HuH-7.5 (cell line): ENCODE measurements around the gene FAM107B.
A peak's percentile ranks its signal among the peaks of the same experiment; 100 is the strongest.
"Not testable (repeated sequence)": the region's sequence is repeated elsewhere in the genome, so short reads cannot be mapped to it uniquely, and the experiment has no call there.

Experiments used
- DNase-seq: peaks from one replicate; pipeline ENCODE4 v3.0.0; 2011; ENCODE audit warnings: low spot score

Gene FAM107B

DNA sequence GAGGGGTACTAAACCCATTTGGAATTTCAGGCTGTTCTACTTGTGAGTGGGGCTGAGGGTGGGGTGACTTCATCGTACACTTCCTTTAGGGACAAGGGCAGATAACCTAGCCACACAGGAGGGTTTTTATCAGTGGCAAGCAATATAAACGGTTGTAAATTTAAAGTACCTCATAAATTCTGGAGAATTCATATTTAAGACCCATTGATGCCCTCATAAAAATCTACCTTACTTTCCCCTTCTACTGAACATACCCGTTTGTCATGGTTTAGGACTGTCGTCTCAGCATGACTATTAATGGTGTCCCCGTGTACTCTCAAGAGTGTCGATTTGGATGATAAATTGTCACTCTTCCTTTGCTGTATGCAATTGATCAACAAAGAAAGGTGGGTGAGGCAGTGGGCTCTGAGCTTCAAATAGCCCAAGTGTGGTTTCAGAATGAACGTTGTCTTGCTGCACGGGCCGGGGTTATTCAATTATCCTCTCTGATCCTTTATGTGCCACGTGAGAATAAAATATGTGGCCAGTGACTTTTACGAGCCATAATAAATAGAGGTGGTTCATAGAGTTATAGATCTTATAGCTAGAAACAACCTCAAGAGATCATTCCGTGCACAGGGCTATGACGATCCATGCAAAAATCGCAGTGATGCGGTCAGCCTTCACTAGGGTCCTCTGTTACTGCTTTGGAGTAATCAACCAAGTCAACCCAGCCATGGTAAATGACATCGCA, 82.2 kb downstream of the FAM107B start:
- no peak for DNase-seq

DNA sequence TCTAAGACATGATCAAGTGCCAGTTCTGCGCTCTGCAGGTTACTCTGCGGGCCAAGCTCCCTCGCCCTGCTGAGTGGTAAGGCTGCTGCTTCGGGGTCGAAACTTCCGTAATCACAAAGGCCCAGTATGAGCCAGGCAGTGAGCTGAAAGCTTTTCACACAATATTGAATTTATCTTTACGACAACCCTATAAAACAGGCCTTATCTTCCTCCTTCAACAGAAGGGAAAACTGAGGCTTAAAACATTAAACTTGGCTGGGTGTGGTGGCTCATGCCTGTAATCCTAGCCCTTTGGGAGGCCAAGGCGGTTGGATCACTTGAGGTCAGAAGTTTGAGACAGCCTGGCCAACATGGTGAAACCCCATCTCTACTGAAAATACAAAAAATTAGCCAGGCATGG, 83.3 kb downstream of the FAM107B start:
- no peak for DNase-seq

- DNase-seq = no peak
Measured at GRCh38 chr10:14688606-14689005, 86.1 kb downstream of the FAM107B start.

- not testable (repeated sequence) for DNase-seq
Measured at GRCh38 chr10:14688189-14688588, 86.5 kb downstream of the FAM107B start.

DNA sequence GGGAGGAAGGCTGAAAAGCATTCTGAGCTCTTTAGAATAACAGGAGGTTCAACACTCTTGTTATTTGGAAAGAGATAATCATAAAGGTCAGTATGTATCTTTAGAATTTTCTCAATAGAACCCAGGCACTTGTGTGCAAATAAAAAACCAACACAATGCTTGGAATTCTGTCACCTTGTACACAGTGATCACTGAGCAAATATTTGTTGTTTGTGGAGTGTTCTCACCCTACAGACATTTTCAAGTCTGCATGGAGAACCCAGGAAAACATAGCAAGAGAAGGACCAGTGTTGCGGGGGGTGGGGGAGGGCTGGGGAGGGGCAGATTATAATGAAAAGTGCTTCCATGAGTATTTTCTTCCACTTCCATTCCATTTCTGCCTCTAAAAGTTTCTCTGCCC, 87.4 kb downstream of the FAM107B start:
- no peak for DNase-seq

- no peak for DNase-seq
Measured at GRCh38 chr10:14686356-14686755, 88.3 kb downstream of the FAM107B start.

DNA sequence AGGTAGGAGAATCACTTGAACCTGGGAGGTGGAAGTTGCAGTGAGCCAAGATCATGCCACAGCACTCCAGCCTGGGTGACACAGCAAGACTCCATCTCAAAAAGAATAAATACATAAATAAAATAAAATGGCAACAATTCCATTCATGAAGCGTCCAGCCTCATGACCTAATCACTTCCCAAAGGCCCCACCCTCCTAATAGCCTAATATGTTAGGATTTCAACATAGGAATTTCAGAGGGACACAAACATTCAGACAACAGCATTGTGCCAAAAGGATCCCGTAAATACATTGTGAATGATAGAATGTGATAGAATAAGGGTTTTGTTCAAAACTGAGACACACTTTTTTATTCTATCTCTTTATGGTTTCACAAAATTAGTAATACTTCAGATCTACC, 90.3 kb downstream of the FAM107B start:
- DNase-seq = no peak

DNA sequence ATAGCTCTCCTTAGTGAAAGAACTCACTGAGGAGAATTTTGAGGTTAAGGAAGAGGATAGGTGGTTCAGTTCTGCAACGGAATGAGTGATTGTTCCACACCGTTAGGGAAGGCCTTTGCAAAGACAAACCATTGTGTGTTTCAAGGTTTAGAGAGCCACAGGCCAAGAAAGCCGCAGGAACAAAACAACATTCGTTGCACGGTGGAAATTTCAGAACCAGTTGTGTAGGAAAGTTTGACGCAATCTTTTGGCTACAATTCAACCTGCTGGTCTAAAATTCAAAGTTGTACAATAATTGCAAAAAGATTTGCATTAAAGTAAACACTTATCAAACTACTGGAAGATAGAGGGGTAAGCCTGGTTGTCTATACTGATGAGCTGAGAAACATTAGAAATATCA, 91.4 kb downstream of the FAM107B start:
- DNase-seq = no peak

DNA sequence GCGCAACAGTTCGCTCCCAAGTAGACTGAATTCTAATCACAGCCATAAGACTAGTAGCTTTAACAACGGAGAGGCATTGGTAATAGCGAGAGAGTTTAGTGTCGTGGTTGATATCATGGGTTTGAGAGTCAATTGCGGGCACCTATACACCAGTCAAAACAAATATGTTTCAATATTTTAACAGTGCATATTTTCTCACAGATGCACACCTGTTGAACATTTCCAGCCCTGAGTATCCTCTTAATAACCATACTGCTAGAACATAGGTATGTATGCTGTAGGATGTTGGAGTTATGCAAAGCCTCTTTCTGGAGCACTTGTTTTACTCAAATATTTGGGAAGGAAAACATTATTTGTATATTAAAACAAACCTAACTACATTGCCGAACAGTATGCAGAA, 92.9 kb downstream of the FAM107B start:
- DNase-seq = no peak

DNA sequence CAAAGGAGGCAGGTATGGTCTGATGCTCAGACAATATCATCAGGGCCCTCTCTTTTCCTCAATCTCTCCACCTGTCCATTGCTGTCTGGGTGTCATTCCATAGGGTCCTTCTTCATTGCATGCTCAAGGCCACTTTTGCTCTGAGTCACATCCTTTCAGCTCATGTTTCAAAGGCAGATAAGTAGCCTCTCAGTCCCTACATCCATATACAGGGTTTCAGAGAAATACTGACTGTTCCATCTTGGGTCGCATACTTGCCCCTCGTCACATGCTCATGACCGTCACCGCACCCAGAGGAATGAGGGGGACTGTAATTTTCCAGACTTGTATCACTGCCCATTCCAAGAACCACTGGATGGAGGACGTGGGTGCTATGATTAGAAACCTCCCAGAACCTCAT, 93.4 kb downstream of the FAM107B start:
- no peak for DNase-seq

DNA sequence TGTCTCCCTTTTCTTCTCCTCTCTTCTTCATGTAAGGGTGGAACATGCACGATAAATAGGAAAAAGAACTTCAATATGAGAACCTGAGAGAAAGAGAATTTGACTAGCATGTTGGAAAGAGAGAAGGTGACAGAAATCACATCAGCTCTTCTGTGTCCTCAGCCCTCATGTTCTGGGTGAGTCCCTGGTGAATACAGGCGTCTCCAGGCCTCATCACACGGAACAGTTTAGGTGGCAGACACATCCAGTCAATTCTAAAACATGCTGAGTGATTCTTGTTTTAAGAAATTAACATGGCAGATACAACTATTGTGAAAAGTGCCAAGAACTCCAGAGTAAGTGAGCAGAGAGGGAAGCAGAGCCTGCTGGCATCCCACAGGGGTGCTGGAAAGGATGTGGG, 96.1 kb downstream of the FAM107B start:
- no peak for DNase-seq

DNA sequence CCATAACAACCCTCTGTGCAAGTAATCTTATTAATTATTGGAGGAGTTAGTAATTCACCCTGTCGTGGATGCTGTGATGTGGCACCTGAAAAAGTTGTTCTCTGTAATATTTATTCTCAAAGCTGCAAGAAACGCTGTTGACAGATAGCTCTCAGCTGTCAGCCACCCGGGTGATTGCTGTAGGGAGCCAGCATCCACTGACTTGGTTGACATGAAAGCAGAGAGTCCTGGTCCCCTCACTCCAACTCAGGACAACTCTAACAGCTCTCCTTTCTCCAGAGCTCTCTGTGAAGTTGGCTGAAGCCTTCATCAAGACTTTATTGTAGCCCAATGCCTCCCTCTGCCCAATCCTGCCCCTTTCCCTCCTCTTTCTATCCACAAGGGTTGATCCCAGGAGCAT, 98.0 kb downstream of the FAM107B start:
- DNase-seq = no peak

- DNase-seq = peak; percentile 38
Measured at GRCh38 chr10:14674376-14675050, 100.2 kb downstream of the FAM107B start.

GRCh38 chr10:14673189-14673861, 101.4 kb downstream of the FAM107B start:
- DNase-seq = no peak

DNA sequence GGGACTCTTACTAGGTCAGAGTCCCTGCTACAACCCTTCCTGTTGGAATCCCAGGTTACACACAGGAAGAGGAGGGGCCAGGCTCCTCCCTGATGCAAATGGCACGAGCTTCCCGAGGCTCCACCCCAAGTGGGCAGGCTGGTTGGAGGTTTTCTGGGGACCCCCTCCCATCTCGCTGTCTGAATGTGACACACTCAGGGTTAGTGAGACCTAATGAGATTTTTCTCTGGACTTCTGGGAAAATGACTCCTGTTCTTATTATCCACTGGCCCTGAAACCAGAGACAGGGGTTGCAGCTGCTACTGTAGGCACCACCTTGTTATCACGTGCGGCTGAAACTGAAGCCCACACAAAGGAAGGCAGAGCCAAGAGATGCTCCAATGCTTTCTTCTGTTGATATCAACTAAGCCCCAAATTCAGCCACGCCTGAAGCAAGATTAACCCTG, 103.3 kb downstream of the FAM107B start:
- no peak for DNase-seq

DNA sequence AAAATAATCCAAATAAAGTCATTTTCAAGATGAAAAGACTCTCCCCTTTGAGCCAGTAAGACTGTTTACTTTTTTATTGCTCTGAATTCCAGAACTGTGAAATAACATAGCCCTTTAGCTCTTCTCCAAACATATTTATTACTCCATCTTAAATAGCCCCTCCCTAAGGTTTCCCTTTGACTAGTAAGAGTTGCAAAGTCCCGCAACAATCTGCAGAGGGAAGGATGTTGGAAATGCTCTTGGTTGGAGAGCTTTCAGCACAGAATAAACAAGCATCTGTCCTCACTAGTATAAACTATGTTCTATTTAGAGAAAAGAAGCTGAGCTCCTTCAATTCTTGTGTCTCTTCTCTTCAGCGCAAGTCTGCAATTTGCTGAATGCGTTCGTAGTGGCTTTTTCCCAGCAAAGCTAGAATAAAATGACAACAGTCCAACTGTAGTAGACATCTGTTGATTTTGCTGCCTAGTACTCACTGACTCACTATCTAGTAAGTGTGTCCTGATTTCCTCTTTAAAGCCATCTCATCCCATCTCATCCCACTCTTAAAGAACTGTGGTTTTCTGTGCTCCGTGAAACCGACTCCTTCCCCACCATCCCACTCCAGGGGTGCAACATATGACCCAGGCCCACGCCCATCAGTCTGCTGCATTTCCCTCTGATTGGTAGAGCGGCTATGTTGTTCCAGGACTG, 104.0 kb downstream of the FAM107B start:
- no peak for DNase-seq

GRCh38 chr10:14669576-14669975, 105.1 kb downstream of the FAM107B start:
- DNase-seq = no peak

GRCh38 chr10:14667781-14668180, 106.9 kb downstream of the FAM107B start:
- no peak for DNase-seq

GRCh38 chr10:14667280-14667679, 107.4 kb downstream of the FAM107B start:
- no peak for DNase-seq

DNA sequence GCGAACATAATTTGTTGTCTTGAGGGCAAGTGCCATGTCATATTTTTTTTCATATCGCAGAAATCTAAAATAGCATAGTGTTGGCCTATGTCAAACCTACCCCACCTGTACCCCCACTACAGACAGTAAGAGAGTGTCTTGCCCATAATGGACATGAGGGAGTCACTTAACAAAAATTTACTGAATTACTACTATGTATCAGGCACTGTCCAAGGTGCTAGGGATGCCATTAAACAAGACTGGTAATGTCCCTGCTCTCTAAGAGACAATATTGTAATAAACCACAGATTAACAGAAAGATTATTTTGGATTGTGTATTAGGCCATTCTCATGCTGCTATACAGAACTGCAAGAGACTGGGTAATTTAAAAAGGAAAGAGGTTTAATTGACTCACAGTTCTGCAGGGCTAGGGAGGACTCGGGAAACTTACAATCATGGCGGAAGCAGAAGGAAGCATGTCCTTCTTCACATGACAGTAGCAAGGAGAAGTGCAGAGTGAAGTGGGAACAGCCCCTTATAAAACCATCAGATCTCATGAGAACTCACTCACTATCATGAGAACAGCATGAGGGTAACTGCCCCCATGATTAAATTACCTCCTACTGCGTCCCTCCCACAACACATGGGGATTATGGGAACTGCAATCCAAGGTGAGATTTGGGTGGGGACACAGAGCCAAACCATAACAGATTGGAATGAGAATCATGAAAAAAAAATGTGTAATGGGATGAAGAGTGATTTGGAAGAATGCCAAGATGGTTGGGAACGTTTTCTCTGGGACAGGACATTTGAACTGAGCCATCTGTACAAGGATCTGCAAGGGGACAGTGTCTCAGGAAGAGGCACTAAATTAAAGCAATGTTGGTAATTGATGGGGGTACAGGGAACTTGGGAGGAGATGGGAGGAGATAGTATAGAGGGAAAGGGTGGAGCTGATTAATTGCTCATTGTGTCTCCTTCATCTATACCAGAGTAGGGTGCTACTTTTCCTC, 108.5 kb downstream of the FAM107B start:
- no peak for DNase-seq

- no peak for DNase-seq
Measured at GRCh38 chr10:14665304-14665703, 109.4 kb downstream of the FAM107B start.
